HFF-Myc (cell line): ENCODE results near the gene ZBP1.

Experiments
- DNase-seq: peaks from one replicate; pipeline ENCODE4 v3.0.0-alpha.2; 2011; ENCODE audit warnings: low read depth; ENCODE audit errors: extremely low read depth
- H3K4me3 ChIP-seq: replicated peaks from 2 replicates; pipeline ENCODE4 v1.5.1; 2011; ENCODE audit warnings: low read depth, mild to moderate bottlenecking, control low read depth, low read length
- TF ChIP-seq, protein P1 (sequence below): IDR thresholded peaks from 2 replicates; pipeline ENCODE4 v1.5.1; 2012; ENCODE audit warnings: mild to moderate bottlenecking, low read depth, low read length, control low read depth; ENCODE audit errors: missing control alignments

ZBP1 gene

DNA sequence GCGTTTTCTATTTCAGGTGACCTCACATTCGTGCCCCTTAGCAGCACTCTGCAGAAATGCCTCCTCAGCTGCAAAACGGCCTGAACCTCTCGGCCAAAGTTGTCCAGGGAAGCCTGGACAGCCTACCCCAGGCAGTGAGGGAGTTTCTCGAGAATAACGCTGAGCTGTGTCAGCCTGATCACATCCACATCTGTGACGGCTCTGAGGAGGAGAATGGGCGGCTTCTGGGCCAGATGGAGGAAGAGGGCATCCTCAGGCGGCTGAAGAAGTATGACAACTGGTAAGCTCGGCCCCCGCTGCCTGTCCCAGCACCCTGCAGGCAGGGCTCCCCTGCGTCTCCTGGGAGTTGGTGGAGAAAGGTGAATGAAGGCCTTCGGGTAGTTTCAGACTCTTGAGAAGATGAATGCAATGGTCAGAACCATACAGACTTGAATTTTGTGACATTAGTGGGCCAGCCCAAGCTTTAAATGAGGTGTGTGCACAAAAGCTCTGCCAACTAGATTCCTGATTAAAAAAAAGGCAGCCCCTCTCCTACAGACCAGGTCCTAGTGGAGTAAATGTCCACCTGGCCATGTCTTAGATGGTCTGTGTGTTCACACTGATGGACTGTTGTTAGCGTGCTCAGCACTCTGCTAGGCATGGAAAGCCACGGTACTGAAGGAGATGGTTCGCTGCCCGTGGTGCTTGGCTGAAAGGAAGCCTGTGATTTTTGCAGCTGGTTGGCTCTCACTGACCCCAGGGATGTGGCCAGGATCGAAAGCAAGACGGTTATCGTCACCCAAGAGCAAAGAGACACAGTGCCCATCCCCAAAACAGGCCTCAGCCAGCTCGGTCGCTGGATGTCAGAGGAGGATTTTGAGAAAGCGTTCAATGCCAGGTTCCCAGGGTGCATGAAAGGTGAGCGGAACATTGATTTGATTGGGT lies 58.6 kb downstream of the ZBP1 start:
- DNase-seq: no peak
- TF ChIP-seq, protein P1, sequence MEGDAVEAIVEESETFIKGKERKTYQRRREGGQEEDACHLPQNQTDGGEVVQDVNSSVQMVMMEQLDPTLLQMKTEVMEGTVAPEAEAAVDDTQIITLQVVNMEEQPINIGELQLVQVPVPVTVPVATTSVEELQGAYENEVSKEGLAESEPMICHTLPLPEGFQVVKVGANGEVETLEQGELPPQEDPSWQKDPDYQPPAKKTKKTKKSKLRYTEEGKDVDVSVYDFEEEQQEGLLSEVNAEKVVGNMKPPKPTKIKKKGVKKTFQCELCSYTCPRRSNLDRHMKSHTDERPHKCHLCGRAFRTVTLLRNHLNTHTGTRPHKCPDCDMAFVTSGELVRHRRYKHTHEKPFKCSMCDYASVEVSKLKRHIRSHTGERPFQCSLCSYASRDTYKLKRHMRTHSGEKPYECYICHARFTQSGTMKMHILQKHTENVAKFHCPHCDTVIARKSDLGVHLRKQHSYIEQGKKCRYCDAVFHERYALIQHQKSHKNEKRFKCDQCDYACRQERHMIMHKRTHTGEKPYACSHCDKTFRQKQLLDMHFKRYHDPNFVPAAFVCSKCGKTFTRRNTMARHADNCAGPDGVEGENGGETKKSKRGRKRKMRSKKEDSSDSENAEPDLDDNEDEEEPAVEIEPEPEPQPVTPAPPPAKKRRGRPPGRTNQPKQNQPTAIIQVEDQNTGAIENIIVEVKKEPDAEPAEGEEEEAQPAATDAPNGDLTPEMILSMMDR: no peak
- H3K4me3 ChIP-seq: no peak overlapping the region

DNA sequence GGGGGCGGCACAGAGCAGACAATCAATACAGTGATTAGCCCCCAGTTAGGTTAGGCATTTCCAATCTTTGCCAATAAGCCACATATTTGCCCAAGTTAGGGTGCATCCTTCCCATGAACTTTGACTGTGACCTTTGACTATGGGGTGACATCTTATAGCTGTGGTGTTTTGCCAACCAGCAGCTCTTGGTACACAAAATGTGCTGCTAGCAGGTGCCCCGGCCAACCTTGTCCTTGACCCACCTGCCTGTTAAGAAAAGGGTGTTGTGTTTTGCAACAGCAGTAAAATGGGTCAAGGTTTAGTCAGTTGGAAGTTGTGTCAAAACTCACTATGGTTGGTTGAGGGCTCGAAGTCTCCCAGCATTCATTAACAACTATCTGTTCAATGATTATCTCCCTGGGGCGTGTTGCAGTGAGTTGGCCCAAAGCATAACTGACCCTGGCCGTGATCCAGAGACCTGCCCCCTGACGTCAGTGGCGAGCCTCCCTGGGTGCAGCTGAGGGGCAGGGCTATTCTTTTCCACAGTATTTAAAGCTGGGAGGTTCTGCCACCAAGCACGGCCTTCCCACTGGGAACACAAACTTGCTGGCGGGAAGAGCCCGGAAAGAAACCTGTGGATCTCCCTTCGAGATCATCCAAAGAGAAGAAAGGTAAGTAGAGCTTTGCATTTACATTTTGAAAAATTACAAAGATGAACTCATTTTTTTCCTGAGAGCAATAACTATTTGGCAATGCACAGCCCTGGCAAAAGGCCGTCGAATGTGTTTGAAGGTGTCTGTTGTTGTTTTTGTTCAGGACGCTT lies 59.5 kb downstream of the ZBP1 start, which contains the start of gene PCK1:
TSS of gene PCK1 (plus strand) at position 557 of the 802 bp plus-strand sequence. CDS start 302 bp downstream, outside the sequence.
- H3K4me3 ChIP-seq: no peak within 1 kb of the TSS
- TF ChIP-seq, protein P1: no peak
- DNase-seq: no peak

DNA sequence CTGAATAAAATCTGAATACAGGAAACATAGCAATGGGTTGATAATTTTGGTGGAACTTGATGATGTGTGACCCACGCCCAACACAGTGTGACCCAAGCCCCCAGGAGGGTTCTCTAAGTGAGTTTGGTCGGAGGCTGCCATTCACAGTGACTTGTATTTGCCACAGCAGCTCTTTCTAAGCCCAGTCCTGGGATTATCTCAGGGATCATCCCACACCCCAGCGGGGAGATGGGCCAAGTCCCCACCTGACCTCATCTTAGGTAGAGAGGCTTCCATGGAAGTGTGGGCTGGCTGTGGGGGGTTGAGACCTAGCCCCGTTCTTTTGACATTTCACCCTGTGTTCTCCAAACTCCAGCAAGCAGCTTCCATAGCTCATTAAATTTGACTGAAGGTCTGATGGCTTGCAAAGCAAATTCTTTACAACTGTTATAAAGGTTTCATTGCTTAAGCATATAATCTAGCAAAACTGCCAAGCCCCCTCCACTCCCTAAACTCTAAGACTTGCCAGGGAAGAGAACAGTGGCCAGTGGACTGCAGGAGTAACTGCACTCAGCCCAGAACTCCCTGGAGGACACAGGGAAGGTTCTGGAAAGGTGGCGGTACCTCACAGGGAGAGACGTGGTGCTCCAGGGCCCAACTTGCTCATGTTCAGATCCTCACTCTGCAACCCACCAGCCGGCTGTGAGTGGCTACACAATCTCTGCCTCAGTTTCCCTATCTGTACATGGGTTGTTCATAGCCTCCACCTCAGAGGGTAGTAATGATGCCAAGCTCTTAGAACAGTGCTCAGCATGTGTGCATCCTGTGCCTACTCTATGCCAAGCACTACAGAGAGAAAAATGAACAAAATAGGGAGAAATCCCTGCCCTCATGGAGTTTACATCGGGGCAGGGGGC lies 60.3 kb downstream of the ZBP1 start:
- no peak overlapping the region for H3K4me3 ChIP-seq
- DNase-seq: no peak
- TF ChIP-seq, protein P1: no peak

DNA sequence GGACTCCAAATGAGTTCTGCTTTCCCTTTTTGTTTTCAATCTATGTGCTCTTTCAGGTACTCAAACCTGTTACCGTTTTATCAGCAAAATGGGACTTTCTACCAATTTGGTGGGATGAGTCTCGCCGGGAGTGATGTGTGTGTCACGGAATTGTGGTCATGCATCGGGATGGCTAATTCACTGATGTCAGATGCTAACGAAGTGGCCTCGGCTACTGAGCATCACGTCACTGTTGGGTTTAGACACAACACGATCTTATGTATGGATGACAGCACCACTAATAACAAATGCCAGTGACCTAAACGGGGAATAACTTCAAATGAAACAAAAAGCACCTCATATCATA lies 61.0 kb downstream of the ZBP1 start:
- DNase-seq: no peak
- TF ChIP-seq, protein P1: no peak

DNA sequence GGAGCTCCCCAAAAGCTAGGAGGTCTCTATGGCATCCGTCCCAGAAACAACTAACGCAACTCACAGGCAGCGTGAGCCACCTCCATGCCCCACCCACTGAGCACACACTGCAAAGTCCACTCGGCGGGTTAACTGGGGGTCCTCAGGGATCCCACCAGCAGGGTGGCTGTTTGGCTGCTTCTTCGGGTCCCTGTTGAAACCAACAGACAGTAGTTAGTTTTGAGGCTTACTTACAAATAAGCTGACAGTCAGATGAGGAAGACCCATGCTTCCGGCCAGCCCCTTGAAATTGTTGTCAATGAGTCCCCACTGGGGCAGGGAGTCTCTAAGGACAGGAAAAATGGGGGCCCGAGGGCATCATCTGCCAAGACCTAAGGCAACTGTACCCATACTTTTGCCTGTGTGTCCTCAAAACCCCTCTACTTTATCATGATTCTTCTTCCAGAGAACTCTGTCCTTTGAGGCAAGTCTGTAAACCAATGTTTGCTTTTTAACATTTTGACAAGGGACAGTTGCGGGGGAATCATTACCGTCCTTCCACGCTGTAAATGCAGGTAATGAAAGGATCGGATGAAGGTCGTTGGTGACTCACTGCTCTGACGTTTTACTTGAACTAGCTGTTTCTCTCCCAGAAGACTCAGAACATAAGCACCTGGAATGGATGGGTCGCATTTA lies 61.5 kb downstream of the ZBP1 start:
- H3K4me3 ChIP-seq: no peak overlapping the region
- no peak for DNase-seq
- TF ChIP-seq, protein P1: no peak

More for the DNA sequence above, 61.0 kb downstream of the ZBP1 start:
- H3K4me3 ChIP-seq: no peak overlapping the region
